Glomerular endothelial cell (primary cell): ENCODE measurements around the gene PPIAL4G. TPM values are rescaled to one million over a fixed set of nuclear protein-coding genes. Genes with fewer than 3 reads are reported as not detected.
"Not testable (repeated sequence)": the region's sequence is repeated elsewhere in the genome, so short reads cannot be mapped to it uniquely, and the experiment has no call there.

Source experiments
- DNase-seq: peaks from one replicate; pipeline ENCODE4 v3.0.0-alpha.2; 2011; ENCODE audit warnings: low read depth, low spot score; ENCODE audit errors: extremely low read depth
- total RNA-seq: library from RNA; depleted of rRNA; stranded (reverse); fragments of >200 nt; gene quantifications from 2 replicates; pipeline ENCODE4 v1.2.3, GENCODE V29; 2015

Gene PPIAL4G
- total RNA-seq, result not detected in 2 replicates

- DNase-seq, result not testable (repeated sequence)
Observed at GRCh38 chr1:148483029-148483428, at the start of gene PPIAL4G. Gene PPIAL4G (minus strand): TSS chr1:148483302. CDS start chr1:148483252, 50 bp downstream.

GRCh38 chr1:148532158-148532557 is 49.1 kb upstream of the PPIAL4G start:
- not testable (repeated sequence) for DNase-seq

- DNase-seq, result not testable (repeated sequence)
Observed at GRCh38 chr1:148529101-148529567, 46.0 kb upstream of the PPIAL4G start.

GRCh38 chr1:148528591-148528990 is 45.5 kb upstream of the PPIAL4G start:
- DNase-seq, result not testable (repeated sequence)

- DNase-seq, result not testable (repeated sequence)
Observed at GRCh38 chr1:148526587-148526986, 43.5 kb upstream of the PPIAL4G start.

GRCh38 chr1:148523205-148524144 is 40.4 kb upstream of the PPIAL4G start:
- not testable (repeated sequence) for DNase-seq

GRCh38 chr1:148522561-148523204 is 39.6 kb upstream of the PPIAL4G start:
- DNase-seq, result peak; percentile 90

GRCh38 chr1:148522072-148522471 is 39.0 kb upstream of the PPIAL4G start:
- DNase-seq, result peak; percentile 31

- not testable (repeated sequence) for DNase-seq
Observed at GRCh38 chr1:148514310-148514709, 31.2 kb upstream of the PPIAL4G start.

GRCh38 chr1:148512571-148513184 is 29.6 kb upstream of the PPIAL4G start:
- not testable (repeated sequence) for DNase-seq

GRCh38 chr1:148493933-148494332 is 10.8 kb upstream of the PPIAL4G start:
- not testable (repeated sequence) for DNase-seq

GRCh38 chr1:148481134-148481533 is 2.0 kb downstream of the PPIAL4G start:
- not testable (repeated sequence) for DNase-seq

GRCh38 chr1:148459694-148460093 is 23.4 kb downstream of the PPIAL4G start:
- not testable (repeated sequence) for DNase-seq

- DNase-seq, result not testable (repeated sequence)
Observed at GRCh38 chr1:148458901-148459581, 24.1 kb downstream of the PPIAL4G start.

GRCh38 chr1:148458398-148458797 is 24.7 kb downstream of the PPIAL4G start:
- not testable (repeated sequence) for DNase-seq

- not testable (repeated sequence) for DNase-seq
Observed at GRCh38 chr1:148452845-148453244, 30.3 kb downstream of the PPIAL4G start.

- DNase-seq, result not testable (repeated sequence)
Observed at GRCh38 chr1:148439654-148440325, 43.3 kb downstream of the PPIAL4G start.

GRCh38 chr1:148435406-148435805 is 47.7 kb downstream of the PPIAL4G start:
- DNase-seq, result no peak

GRCh38 chr1:148434832-148435231 is 48.3 kb downstream of the PPIAL4G start:
- DNase-seq, result no peak

GRCh38 chr1:148432916-148433317 is 50.2 kb downstream of the PPIAL4G start:
- DNase-seq, result not testable (repeated sequence)
